Upper lobe of left lung (tissue), 6 donors: Measurements from ENCODE around the gene PRKN. TPM values are rescaled to one million over a fixed set of nuclear protein-coding genes. Genes with fewer than 3 reads are reported as not detected.

Source experiments
- ATAC-seq, 2 donors: fragments of 200-7000 bp; cut with Tn5 transposase; one replicate each; pipeline ENCODE4 v1.9.1; 2022; ENCODE audit warnings: mild to moderate bottlenecking in 2 of 2, moderate library complexity in 2 of 2; ENCODE audit not compliant: low FRiP score in 2 of 2
- DNase-seq, 2 donors: peaks; one replicate each; pipeline ENCODE4 v3.0.0-alpha.2; 2019 to 2020
- H3K27ac ChIP-seq, 4 donors: fragments of 200-600 bp; sonication (generic); one replicate each; pipeline ENCODE4 v1.5.1; 2016 to 2019
- H3K27me3 ChIP-seq, 4 donors: fragments of 200-600 bp; sonication (generic); one replicate each; pipeline ENCODE4 v1.5.1; 2017 to 2019
- H3K36me3 ChIP-seq, 4 donors: fragments of 200-600 bp; sonication (generic); one replicate each; pipeline ENCODE4 v1.5.1; 2016 to 2019
- H3K4me1 ChIP-seq, 4 donors: fragments of 200-600 bp; sonication (generic); one replicate each; pipeline ENCODE4 v1.5.1; 2018 to 2019
- H3K4me3 ChIP-seq, 4 donors: fragments of 200-600 bp; sonication (generic); one replicate each; pipeline ENCODE4 v1.5.1; 2017 to 2019; ENCODE audit warnings: mild to moderate bottlenecking in 2 of 4, moderate library complexity in 1 of 4
- H3K9me3 ChIP-seq, 4 donors: fragments of 200-600 bp; sonication (generic); one replicate each; pipeline ENCODE4 v1.5.1; 2018 to 2019
- EP300 ChIP-seq, 4 donors: sonication (generic); formaldehyde crosslinking; IDR thresholded peaks; one replicate each; pipeline ENCODE4 v1.5.1; 2017; ENCODE audit warnings: antibody characterized with exemption in 4 of 4, control low read depth in 2 of 4
- POLR2A ChIP-seq, 4 donors: fragments of 450-650 bp; IDR thresholded peaks; one replicate each; pipeline ENCODE4 v1.5.1; 2016 to 2017; ENCODE audit warnings: antibody characterized with exemption in 4 of 4, mild to moderate bottlenecking in 2 of 4
- POLR2AphosphoS5 ChIP-seq, 2 donors: sonication (generic); formaldehyde crosslinking; IDR thresholded peaks; one replicate each; pipeline ENCODE4 v1.5.1; 2017; ENCODE audit warnings: antibody characterized with exemption in 2 of 2
- WGBS, 2 donors: methylation state at CpG; one replicate each; pipeline ENCODE4 v1.1.5; 2017 to 2018; 5-methylcytosine and 5-hydroxymethylcytosine counted together
- total RNA-seq, 6 donors: library from RNA; depleted of rRNA in 4 of 6; stranded (reverse); fragments of >200 nt in 4 of 6; gene quantifications; one replicate each; pipeline versions ENCODE4 v1.1.0 to v1.2.1, GENCODE V29; 2016 to 2021
- TF ChIP-seq, protein P1 (sequence below), 6 experiments: fragments of 450-650 bp in 4 of 6; fragments of 200-600 bp in 2 of 6; sonication (generic) in 2 of 6; IDR thresholded peaks; one replicate each; pipeline ENCODE4 v1.5.1; 2016 to 2019; ENCODE audit warnings: antibody characterized with exemption in 6 of 6
- donor health status: DM: no; HTN: no; CAD: no; lungs with moderate emphysema.
- donor health status: DM: no; HTN: yes; CAD: no; lungs with severe emphysema.

PRKN gene
- total RNA-seq, 6 donors from 2014 or later: 2.7 to 29.3 (median 5.5) TPM

DNA sequence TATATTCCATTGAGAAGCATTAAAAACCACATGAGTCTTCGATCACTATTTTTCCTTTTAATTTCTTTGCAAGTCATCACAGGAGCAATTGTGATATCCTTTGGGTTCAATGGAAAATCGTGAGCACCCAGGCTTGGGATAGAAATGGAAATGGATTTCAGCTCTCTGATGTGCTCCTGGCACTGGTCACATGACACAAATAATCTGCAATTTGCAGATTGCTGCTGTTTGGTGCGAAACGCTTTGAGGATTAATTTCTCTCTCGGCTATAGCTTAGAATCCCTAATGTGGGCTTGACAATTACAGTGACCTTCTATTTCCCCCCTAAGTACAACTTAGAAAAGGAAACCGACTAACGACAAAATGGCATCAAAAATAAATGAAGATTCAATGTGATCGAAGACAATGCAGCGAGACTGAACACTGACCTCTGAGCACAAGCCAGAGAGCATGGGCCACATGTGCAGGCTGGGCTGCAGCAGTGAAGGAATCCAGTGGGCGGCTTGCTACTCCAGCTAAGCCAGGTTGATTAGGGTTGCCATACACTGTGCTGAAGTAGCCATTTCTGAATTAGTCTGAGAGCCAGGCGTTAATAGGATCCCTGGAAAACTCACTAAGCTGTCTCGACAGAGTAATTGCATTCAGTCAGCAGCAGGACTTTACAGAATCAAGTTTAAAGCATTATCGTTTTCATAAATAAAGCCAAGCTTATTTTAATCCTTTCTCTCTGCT, 1151.9 kb downstream of the PRKN start:
- H3K36me3 ChIP-seq: no peaks in the 10 kb centered on the region
- H3K4me3 ChIP-seq: no peak overlapping the region
- 81 to 82% methylated on average over 13 of the region's 13 CpGs for WGBS, 2 donors
- no peak overlapping the region for H3K27ac ChIP-seq
- TF ChIP-seq POLR2A (IDR thresholded peaks at IDR 0.05): no peak
- TF ChIP-seq, protein P1, sequence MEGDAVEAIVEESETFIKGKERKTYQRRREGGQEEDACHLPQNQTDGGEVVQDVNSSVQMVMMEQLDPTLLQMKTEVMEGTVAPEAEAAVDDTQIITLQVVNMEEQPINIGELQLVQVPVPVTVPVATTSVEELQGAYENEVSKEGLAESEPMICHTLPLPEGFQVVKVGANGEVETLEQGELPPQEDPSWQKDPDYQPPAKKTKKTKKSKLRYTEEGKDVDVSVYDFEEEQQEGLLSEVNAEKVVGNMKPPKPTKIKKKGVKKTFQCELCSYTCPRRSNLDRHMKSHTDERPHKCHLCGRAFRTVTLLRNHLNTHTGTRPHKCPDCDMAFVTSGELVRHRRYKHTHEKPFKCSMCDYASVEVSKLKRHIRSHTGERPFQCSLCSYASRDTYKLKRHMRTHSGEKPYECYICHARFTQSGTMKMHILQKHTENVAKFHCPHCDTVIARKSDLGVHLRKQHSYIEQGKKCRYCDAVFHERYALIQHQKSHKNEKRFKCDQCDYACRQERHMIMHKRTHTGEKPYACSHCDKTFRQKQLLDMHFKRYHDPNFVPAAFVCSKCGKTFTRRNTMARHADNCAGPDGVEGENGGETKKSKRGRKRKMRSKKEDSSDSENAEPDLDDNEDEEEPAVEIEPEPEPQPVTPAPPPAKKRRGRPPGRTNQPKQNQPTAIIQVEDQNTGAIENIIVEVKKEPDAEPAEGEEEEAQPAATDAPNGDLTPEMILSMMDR (IDR thresholded peaks at IDR 0.05): no peak
- ATAC-seq: no peak
- no peaks in the 10 kb centered on the region for H3K4me1 ChIP-seq
- no peak for DNase-seq
- no peaks in the 10 kb centered on the region for H3K9me3 ChIP-seq
- H3K27me3 ChIP-seq: no peaks in the 10 kb centered on the region

DNA sequence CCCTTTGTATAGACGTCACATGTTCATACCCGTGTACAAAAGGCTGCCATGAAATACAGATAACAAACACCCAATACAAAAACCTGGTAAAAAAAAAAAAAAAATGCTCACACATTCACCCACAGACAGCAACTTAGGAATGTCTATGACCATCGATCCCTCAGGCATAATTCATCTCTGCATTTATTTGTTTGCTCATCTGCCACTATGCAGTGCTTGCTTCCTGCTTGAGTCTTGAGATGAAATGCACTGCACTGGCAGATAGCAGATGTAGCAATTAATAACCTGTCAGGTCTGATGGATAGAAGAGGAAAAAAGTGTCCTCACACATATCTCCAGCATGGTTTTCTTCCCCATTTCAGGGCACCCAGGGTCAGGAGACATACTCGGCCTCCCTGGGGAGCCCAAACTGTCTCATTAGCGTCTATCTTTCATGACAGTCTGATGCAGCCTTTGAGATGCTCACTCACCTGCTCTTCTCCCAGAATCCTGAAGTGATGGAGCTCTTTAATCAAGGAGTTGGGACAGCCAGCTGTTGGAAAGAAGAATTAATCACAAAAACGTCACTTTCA, 1158.6 kb downstream of the PRKN start:
- TF ChIP-seq POLR2A (IDR thresholded peaks at IDR 0.05): no peak
- TF ChIP-seq POLR2AphosphoS5 (IDR thresholded peaks at IDR 0.05): no peak
- TF ChIP-seq EP300 (IDR thresholded peaks at IDR 0.05): no peak
- TF ChIP-seq, protein P1 (IDR thresholded peaks at IDR 0.05): no peak
- WGBS, 2 donors: 89 to 90% methylated on average over 6 of the region's 6 CpGs
- ATAC-seq (no peak), DNase-seq (no peak)
- no peaks in the 10 kb centered on the region for H3K36me3 ChIP-seq
- no peak overlapping the region for H3K27ac ChIP-seq
- H3K27me3 ChIP-seq: no peaks in the 10 kb centered on the region
- no peaks in the 10 kb centered on the region for H3K9me3 ChIP-seq
- H3K4me3 ChIP-seq: no peak overlapping the region
- H3K4me1 ChIP-seq: no peaks in the 10 kb centered on the region

DNA sequence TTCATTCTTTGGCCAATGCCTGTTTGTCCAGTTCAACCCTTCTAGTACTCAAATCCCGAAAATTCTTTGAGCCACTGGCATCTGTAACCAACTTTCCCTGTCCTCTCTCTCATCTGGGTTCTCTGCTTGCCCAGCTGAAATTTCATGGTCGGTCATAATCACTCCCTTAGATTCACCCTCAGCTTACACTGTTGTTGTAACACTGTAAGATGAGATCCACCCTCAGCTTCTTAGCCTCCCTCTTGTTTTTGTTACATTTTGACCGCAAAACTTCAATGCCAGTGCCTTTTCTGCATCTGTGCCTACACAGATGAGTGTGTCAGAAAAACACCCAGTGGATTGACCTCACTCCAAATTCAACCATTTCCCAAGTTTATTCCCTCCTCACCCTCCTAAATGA, 1162.6 kb downstream of the PRKN start:
- ATAC-seq: no peak
- WGBS, 2 donors: 70 to 87% methylated on average over 3 of the region's 3 CpGs
- Histone ChIP-seq H3K9me3 (no peaks in the 10 kb centered on the region), H3K4me3 (no peak overlapping the region), H3K36me3 (no peaks in the 10 kb centered on the region), H3K27me3 (no peaks in the 10 kb centered on the region), H3K4me1 (no peaks in the 10 kb centered on the region), H3K27ac (no peak overlapping the region)
- no peak for DNase-seq
- TF ChIP-seq, protein P1 (IDR thresholded peaks at IDR 0.05): no peak
- TF ChIP-seq EP300 (IDR thresholded peaks at IDR 0.05) (no peak), POLR2AphosphoS5 (IDR thresholded peaks at IDR 0.05) (no peak), POLR2A (IDR thresholded peaks at IDR 0.05) (no peak)

DNA sequence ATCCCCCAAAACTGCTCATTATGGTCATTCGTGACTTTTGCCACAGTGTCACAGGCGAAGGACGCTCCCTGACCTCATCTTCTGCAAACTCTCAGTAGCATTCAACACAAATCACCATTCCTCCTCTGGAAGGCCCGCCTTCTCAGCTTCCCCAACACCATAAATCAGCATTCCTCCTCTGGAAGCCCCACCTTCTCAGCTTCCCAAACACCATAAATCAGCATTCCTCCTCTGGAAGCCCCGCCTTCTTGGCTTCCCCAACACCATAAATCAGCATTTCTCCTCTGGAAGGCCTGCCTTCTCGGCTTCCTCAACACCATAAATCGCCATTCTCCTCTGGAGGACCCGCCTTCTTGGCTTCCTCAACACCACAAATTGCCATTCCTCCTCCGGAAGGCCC, 1165.7 kb downstream of the PRKN start:
- no peak overlapping the region for H3K4me3 ChIP-seq
- WGBS, 2 donors: 82 to 84% methylated on average over 9 of the region's 9 CpGs
- ATAC-seq (no peak), DNase-seq (no peak)
- no peaks in the 10 kb centered on the region for H3K27me3 ChIP-seq
- H3K9me3 ChIP-seq: no peaks in the 10 kb centered on the region
- no peaks in the 10 kb centered on the region for H3K4me1 ChIP-seq
- H3K27ac ChIP-seq: no peak overlapping the region
- H3K36me3 ChIP-seq: no peaks in the 10 kb centered on the region
- TF ChIP-seq POLR2AphosphoS5 (IDR thresholded peaks at IDR 0.05) (no peak), EP300 (IDR thresholded peaks at IDR 0.05) (no peak), POLR2A (IDR thresholded peaks at IDR 0.05) (no peak)
- TF ChIP-seq, protein P1 (IDR thresholded peaks at IDR 0.05): no peak
